HepG2 (cell line): ENCODE measurements around the gene NCKIPSD. TPM values are rescaled to one million over a fixed set of nuclear protein-coding genes. Genes with fewer than 3 reads are reported as not detected.

ENCODE experiments used
- EP300 ChIP-seq, 3 experiments: sonication (generic) in 1 of 3; formaldehyde crosslinking in 1 of 3; IDR thresholded peaks; 2 replicates each; pipeline versions ENCODE4 v1.5.1 to v1.6.1; 2011 to 2020; ENCODE audit warnings: low read depth in 2 of 3, low read length in 2 of 3, borderline replicate concordance in 1 of 3, improper control_type of control experiment in 1 of 3, mild to moderate bottlenecking in 1 of 3, missing genetic modification reagents in 1 of 3, moderate library complexity in 1 of 3
- FOXK1 ChIP-seq: sonication (generic); formaldehyde crosslinking; IDR thresholded peaks from 2 replicates; pipeline ENCODE4 v1.4.0; 2020; ENCODE audit warnings: low read depth, missing genetic modification reagents, borderline replicate concordance
- GZF1 ChIP-seq: sonication (generic); formaldehyde crosslinking; IDR thresholded peaks from 2 replicates; pipeline ENCODE4 v1.5.1; 2020; ENCODE audit warnings: mild to moderate bottlenecking, missing genetic modification reagents
- HNRNPLL ChIP-seq: fragments of 200-400 bp; formaldehyde crosslinking; IDR thresholded peaks from 2 replicates; pipeline ENCODE4 v1.6.1; 2017; ENCODE audit warnings: mild to moderate bottlenecking, low read depth, low read length; ENCODE audit not compliant: poor library complexity, severe bottlenecking
- NFKB2 ChIP-seq: sonication (generic); formaldehyde crosslinking; IDR thresholded peaks from 2 replicates; pipeline ENCODE4 v1.4.0; 2020; ENCODE audit warnings: missing genetic modification reagents, borderline replicate concordance
- REL ChIP-seq: sonication (generic); formaldehyde crosslinking; conservative IDR thresholded peaks from 2 replicates; pipeline ENCODE4 v1.8.0; 2022; ENCODE audit warnings: mild to moderate bottlenecking, missing genetic modification reagents, moderate library complexity
- ZBTB20 ChIP-seq: sonication (generic); formaldehyde crosslinking; IDR thresholded peaks from 2 replicates; pipeline ENCODE4 v1.8.1; 2023; ENCODE audit warnings: missing genetic modification reagents, low read depth, mild to moderate bottlenecking, borderline replicate concordance
- ZMAT3 ChIP-seq: sonication (generic); formaldehyde crosslinking; conservative IDR thresholded peaks from 2 replicates; pipeline ENCODE4 v1.7.0; 2021; ENCODE audit warnings: missing genetic modification reagents
- ZNF337 ChIP-seq: sonication (generic); formaldehyde crosslinking; IDR thresholded peaks from 2 replicates; pipeline ENCODE4 v1.5.1; 2020; ENCODE audit warnings: missing genetic modification reagents, low read depth, mild to moderate bottlenecking, borderline replicate concordance
- ZNF383 ChIP-seq: sonication (generic); formaldehyde crosslinking; IDR thresholded peaks from 2 replicates; pipeline ENCODE4 v1.4.0; 2020; ENCODE audit warnings: missing genetic modification reagents, mild to moderate bottlenecking, borderline replicate concordance
- ZNF432 ChIP-seq: sonication (generic); formaldehyde crosslinking; IDR thresholded peaks from 2 replicates; pipeline ENCODE4 v1.5.0; 2020; ENCODE audit warnings: missing genetic modification reagents, mild to moderate bottlenecking, borderline replicate concordance
- ZNF775 ChIP-seq: sonication (generic); formaldehyde crosslinking; IDR thresholded peaks from 2 replicates; pipeline ENCODE4 v1.4.0; 2020; ENCODE audit warnings: missing genetic modification reagents, mild to moderate bottlenecking, moderate library complexity, borderline replicate concordance
- ZNF781 ChIP-seq: sonication (generic); formaldehyde crosslinking; IDR thresholded peaks from 2 replicates; pipeline ENCODE4 v1.5.1; 2020; ENCODE audit warnings: borderline replicate concordance, mild to moderate bottlenecking, missing genetic modification reagents; ENCODE audit errors: not compliant biosample characterization
- ZSCAN20 ChIP-seq: sonication (generic); formaldehyde crosslinking; IDR thresholded peaks from 2 replicates; pipeline ENCODE4 v1.4.0; 2020; ENCODE audit warnings: missing genetic modification reagents, mild to moderate bottlenecking, borderline replicate concordance
- polyA plus RNA-seq, 8 experiments: library from polyadenylated mRNA; depleted of rRNA in 3 of 8; stranded (reverse) in 7 of 8; unstranded in 1 of 8; fragments of >200 nt; fragmentation: Illumina TruSeq in 4 of 8; extraction: Trizol in 4 of 8; gene quantifications; 2 replicates each; pipeline versions ENCODE4 v1.2.1 to v1.2.3, GENCODE V29; 2011 to 2016; ENCODE audit warnings: low read depth in 4 of 8, missing spikeins in 1 of 8, mixed read lengths in 1 of 8; ENCODE audit not compliant: insufficient read depth in 1 of 8
- total RNA-seq, 5 experiments: library from RNA; depleted of rRNA; stranded (reverse); fragments of >200 nt; fragmentation: Illumina TruSeq; extraction: Trizol; gene quantifications; 2 replicates each; pipeline ENCODE4 v1.2.3, GENCODE V29; 2016; ENCODE audit warnings: low read depth in 1 of 5
- TF ChIP-seq, protein P1 (sequence below): sonication (generic); formaldehyde crosslinking; IDR thresholded peaks from 2 replicates; pipeline ENCODE4 v1.5.0; 2020; ENCODE audit warnings: missing genetic modification reagents
- TF ChIP-seq, protein P2 (sequence below), 2 experiments: IDR thresholded peaks; 2 replicates each; pipeline ENCODE4 v1.6.1; 2011 to 2012; ENCODE audit warnings: low read length in 2 of 2, borderline replicate concordance in 1 of 2, low read depth in 1 of 2, mild to moderate bottlenecking in 1 of 2, moderate library complexity in 1 of 2
- TF ChIP-seq, protein P3 (sequence below): sonication (generic); formaldehyde crosslinking; IDR thresholded peaks from 2 replicates; pipeline ENCODE4 v1.5.1; 2020; ENCODE audit warnings: missing genetic modification reagents, mild to moderate bottlenecking, borderline replicate concordance
- TF ChIP-seq, protein P4 (sequence below): sonication (generic); formaldehyde crosslinking; IDR thresholded peaks from 2 replicates; pipeline ENCODE4 v1.8.0; 2022; ENCODE audit warnings: missing genetic modification reagents, low read depth, mild to moderate bottlenecking, borderline replicate concordance
- TF ChIP-seq, protein P5 (sequence below): sonication (generic); formaldehyde crosslinking; IDR thresholded peaks from 2 replicates; pipeline ENCODE4 v1.5.0; 2020; ENCODE audit warnings: missing genetic modification reagents

The NCKIPSD gene
- total and polyA plus RNA-seq, 2 of the 13 experiments (the other 11 are each of a cell fraction or from before 2014, with no cell fraction given): 13.5 to 35.2 TPM

DNA sequence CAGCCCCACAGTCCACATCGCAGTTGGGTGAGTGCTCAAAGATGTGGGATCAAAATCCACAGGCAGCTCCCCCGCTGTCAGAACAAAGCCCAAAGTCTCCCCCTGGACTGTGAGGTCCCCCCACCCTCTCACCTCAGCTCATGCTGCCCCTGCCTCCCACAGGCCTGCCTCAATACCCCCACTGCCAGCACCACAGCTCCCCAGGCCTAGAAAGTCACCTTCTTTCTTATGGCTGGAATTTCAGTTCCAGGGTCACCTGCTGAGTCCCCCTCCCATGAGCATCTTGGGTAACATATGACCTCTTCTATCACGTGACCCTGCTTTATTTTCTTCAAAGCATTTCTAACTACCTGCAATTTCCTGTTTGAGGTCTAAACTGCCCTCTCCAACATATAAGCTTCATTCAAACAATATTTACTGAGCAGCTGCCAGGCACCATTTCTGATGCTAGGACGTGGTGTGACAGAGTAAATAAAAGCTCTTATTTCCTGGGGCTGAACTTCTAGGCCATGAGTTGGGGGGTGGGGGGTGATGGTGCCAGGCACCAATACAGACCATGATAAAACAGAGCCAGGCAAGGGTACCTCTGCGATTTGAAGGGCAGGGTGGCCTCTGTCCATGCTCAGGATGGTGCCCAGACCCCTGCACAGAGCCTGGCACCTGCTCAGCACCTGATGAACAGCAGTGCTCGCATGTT is 61.7 kb downstream of the NCKIPSD start (continued):
- TF ChIP-seq, protein P1, sequence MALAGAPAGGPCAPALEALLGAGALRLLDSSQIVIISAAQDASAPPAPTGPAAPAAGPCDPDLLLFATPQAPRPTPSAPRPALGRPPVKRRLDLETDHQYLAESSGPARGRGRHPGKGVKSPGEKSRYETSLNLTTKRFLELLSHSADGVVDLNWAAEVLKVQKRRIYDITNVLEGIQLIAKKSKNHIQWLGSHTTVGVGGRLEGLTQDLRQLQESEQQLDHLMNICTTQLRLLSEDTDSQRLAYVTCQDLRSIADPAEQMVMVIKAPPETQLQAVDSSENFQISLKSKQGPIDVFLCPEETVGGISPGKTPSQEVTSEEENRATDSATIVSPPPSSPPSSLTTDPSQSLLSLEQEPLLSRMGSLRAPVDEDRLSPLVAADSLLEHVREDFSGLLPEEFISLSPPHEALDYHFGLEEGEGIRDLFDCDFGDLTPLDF (CRISPR knock-in tag): no peak
- no peak for TF ChIP-seq ZNF337 (CRISPR knock-in tag)
- no peak for TF ChIP-seq REL
- TF ChIP-seq EP300 (IDR thresholded peaks at IDR 0.05; ENCODE audit: low read depth in 2 of 2, low read length in 2 of 2): peak in 1 of 2 experiments; percentile 81; a peak in 2 of 4 replicates
- peak; percentile 67; the same call in 1 of the 2 replicates for TF ChIP-seq EP300 (CRISPR knock-in tag; IDR thresholded peaks at IDR 0.05; ENCODE audit: borderline replicate concordance)
- no peak for TF ChIP-seq FOXK1 (CRISPR knock-in tag)
- TF ChIP-seq ZNF775 (CRISPR knock-in tag): no peak
- no peak for TF ChIP-seq ZNF432 (CRISPR knock-in tag)
- no peak for TF ChIP-seq ZMAT3 (CRISPR knock-in tag)
- TF ChIP-seq ZNF383: no peak
- TF ChIP-seq ZBTB20: peak; percentile 21; the same call in 1 of the 2 replicates
- TF ChIP-seq GZF1 (CRISPR knock-in tag): no peak
- TF ChIP-seq, protein P2, sequence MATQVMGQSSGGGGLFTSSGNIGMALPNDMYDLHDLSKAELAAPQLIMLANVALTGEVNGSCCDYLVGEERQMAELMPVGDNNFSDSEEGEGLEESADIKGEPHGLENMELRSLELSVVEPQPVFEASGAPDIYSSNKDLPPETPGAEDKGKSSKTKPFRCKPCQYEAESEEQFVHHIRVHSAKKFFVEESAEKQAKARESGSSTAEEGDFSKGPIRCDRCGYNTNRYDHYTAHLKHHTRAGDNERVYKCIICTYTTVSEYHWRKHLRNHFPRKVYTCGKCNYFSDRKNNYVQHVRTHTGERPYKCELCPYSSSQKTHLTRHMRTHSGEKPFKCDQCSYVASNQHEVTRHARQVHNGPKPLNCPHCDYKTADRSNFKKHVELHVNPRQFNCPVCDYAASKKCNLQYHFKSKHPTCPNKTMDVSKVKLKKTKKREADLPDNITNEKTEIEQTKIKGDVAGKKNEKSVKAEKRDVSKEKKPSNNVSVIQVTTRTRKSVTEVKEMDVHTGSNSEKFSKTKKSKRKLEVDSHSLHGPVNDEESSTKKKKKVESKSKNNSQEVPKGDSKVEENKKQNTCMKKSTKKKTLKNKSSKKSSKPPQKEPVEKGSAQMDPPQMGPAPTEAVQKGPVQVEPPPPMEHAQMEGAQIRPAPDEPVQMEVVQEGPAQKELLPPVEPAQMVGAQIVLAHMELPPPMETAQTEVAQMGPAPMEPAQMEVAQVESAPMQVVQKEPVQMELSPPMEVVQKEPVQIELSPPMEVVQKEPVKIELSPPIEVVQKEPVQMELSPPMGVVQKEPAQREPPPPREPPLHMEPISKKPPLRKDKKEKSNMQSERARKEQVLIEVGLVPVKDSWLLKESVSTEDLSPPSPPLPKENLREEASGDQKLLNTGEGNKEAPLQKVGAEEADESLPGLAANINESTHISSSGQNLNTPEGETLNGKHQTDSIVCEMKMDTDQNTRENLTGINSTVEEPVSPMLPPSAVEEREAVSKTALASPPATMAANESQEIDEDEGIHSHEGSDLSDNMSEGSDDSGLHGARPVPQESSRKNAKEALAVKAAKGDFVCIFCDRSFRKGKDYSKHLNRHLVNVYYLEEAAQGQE (IDR thresholded peaks at IDR 0.05; ENCODE audit: borderline replicate concordance in 1 of 2, low read depth in 1 of 2, low read length in 2 of 2): peak in 1 of 2 experiments; percentile 37; a peak in 1 of 4 replicates
- TF ChIP-seq, protein P3, sequence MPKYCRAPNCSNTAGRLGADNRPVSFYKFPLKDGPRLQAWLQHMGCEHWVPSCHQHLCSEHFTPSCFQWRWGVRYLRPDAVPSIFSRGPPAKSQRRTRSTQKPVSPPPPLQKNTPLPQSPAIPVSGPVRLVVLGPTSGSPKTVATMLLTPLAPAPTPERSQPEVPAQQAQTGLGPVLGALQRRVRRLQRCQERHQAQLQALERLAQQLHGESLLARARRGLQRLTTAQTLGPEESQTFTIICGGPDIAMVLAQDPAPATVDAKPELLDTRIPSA (CRISPR knock-in tag): no peak
- TF ChIP-seq ZSCAN20: no peak
- TF ChIP-seq NFKB2 (CRISPR knock-in tag): 0 out of 2 replicates have a peak, but pooled peaks have one; percentile 46
- TF ChIP-seq, protein P4, sequence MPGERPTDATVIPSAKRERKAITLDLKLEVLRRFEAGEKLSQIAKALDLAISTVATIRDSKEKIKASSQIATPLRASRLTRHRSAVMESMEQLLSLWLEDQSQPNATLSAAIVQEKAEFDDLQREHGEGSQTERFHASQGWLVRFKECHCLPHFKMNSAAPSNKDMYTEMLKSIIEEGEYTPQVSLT (CRISPR knock-in tag): no peak
- TF ChIP-seq HNRNPLL: no peak
- TF ChIP-seq ZNF781: no peak
- TF ChIP-seq, protein P5, sequence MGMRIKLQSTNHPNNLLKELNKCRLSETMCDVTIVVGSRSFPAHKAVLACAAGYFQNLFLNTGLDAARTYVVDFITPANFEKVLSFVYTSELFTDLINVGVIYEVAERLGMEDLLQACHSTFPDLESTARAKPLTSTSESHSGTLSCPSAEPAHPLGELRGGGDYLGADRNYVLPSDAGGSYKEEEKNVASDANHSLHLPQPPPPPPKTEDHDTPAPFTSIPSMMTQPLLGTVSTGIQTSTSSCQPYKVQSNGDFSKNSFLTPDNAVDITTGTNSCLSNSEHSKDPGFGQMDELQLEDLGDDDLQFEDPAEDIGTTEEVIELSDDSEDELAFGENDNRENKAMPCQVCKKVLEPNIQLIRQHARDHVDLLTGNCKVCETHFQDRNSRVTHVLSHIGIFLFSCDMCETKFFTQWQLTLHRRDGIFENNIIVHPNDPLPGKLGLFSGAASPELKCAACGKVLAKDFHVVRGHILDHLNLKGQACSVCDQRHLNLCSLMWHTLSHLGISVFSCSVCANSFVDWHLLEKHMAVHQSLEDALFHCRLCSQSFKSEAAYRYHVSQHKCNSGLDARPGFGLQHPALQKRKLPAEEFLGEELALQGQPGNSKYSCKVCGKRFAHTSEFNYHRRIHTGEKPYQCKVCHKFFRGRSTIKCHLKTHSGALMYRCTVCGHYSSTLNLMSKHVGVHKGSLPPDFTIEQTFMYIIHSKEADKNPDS (CRISPR knock-in tag): no peak
